ENCODE measurements around the gene C2orf68.
"Not testable (repeated sequence)": the region's sequence is repeated elsewhere in the genome, so short reads cannot be mapped to it uniquely, and the experiment has no call there.

C2orf68 gene

GRCh38 chr2:85600951-85601770, 10.7 kb downstream of the C2orf68 start:
- FAIRE-seq (no peak), DNase-seq (ENCODE audit: extremely low spot score, insufficient read length, low read depth) (no peak)

GRCh38 chr2:85600235-85600575, 11.7 kb downstream of the C2orf68 start:
- no peak for FAIRE-seq
- no peak for DNase-seq (ENCODE audit: extremely low spot score, insufficient read length, low read depth)

GRCh38 chr2:85599468-85600234, 12.2 kb downstream of the C2orf68 start:
- no peak for DNase-seq (ENCODE audit: extremely low spot score, insufficient read length, low read depth)
- no peak for FAIRE-seq

DNA sequence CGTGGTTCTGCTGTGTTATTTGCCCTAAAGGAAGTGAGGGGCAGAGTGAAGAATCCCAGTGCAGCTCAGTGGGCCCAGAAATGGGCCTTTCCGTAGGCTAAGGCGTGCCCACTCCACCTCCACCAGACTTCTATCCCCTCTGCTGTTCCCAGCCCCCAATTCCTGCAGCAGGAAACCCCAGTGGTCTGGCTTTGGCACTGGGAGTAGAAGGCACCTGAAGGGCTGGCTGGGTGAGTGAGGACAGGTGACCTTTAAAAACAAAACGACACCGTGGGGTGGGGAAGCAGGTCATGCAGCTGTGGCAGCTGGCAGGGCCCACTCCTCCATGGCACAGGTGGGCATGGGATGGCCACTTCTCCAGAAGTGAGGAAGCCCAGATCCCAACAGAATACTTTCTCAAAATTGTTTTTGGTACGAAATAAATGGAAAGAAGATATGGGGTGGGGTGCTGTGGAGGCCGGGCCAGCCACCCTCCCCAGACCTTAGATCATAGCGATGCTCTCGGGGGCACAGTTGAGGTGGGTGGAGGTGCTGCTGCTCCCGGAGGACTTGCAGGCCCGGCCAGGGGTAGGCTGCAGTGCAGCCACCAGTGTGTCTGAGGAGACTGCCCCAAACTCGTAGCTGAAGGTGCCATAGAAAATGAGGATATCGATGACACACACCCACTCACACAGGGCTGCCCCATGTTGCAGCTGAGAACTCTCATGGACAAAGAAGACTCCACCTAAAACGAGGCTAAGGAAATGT, 13.1 kb downstream of the C2orf68 start:
- DNase-seq (ENCODE audit: extremely low spot score, insufficient read length, low read depth) (no peak), FAIRE-seq (no peak)

GRCh38 chr2:85597241-85597640, 14.6 kb downstream of the C2orf68 start:
- DNase-seq (ENCODE audit: extremely low spot score, insufficient read length, low read depth) (no peak), FAIRE-seq (no peak)

DNA sequence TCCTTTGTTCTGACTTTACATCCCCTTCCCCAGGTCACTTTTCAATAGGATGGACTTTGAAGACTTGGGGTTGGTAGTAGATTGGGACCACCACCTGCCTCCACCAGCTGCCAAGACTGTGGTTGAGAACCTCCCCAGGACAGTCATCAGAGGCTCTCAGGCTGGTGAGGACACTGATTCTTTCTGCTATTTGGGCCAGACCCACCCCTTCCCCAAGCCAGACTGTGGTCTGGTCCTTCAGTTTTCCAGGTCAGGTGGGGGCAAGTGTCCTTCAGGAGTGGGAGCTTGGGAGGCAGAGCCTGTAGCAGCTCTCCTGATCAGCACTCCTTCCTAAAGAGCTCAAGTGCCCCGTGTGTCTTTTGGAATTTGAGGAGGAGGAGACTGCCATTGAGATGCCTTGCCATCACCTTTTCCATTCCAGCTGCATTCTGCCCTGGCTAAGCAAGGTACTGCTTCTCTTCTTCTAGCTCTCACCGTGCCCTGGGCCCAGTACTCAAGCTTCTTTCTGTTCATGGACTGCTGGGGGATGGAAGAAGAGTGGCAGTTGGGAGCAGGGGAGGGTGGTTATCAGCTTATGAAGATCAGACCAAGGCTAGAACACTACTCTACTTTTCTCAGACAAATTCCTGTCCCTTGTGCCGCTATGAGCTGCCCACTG, 15.3 kb downstream of the C2orf68 start:
- DNase-seq (ENCODE audit: extremely low spot score, insufficient read length, low read depth) (no peak), FAIRE-seq (no peak)

GRCh38 chr2:85596026-85596333, 15.9 kb downstream of the C2orf68 start:
- DNase-seq (ENCODE audit: extremely low spot score, insufficient read length, low read depth), result no peak
- no peak for FAIRE-seq

- DNase-seq (ENCODE audit: extremely low spot score, insufficient read length, low read depth) (peak; percentile 93), FAIRE-seq (peak; percentile 99)
Observed at GRCh38 chr2:85595301-85596025, 16.4 kb downstream of the C2orf68 start, which contains the start of gene RNF181. RNF181 (plus strand) TSS chr2:85595745; CDS start chr2:85595764, 19 bp downstream.

DNA sequence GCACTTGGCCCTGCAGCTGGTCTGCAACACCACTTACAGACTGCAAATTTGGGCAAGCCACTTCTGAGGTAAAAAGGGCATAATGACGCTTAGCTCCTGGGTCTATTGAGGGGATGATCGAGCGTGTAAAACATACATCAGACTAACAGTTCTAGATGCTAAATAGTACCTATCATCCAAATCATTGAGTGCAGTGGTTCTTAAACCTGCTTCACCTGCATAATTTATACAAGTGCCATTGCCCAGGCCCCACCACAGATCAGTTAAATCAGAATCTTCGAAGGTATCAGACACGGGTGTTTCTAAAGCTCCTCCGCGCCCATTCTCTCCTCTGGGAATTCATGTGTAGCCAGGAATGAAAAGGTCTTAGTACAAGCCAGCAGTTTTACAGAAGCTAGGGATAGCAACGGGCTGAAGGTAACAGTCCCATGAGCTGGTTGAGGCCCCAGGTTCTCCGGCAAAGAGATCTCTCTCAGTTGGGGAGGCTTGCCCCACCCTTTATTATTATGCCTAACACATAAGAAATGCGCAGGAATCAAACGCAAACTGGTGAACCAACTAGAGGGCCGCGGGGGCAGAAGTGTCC, 17.1 kb downstream of the C2orf68 start:
- FAIRE-seq, result no peak
- DNase-seq (ENCODE audit: extremely low spot score, insufficient read length, low read depth), result no peak

DNA sequence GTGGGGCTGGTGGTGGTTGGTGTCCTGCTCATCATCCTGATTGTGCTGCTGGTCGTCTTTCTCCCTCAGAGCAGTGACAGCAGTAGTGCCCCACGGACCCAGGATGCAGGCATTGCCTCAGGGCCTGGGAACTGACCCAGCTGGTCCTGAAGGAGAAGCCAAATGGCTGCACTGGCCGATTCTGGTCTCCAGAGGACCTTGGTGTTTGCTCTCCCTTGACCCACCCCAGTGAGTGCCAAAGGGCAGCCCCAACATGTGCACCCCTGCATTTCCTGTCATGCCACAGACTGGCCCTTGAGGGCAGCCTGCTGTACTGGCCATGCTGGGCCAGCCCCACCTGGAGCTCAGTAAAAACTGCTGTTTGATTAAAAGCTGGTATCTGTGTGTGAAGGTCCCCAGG, 18.8 kb downstream of the C2orf68 start:
- FAIRE-seq (no peak), DNase-seq (ENCODE audit: extremely low spot score, insufficient read length, low read depth) (no peak)

- FAIRE-seq; DNase-seq (ENCODE audit: extremely low spot score, insufficient read length, low read depth): not testable (repeated sequence)
Observed at GRCh38 chr2:85592299-85592698, 19.6 kb downstream of the C2orf68 start.

- no peak for FAIRE-seq
- no peak for DNase-seq (ENCODE audit: extremely low spot score, insufficient read length, low read depth)
Observed at GRCh38 chr2:85591563-85591962, 20.3 kb downstream of the C2orf68 start.

- FAIRE-seq (no peak), DNase-seq (ENCODE audit: extremely low spot score, insufficient read length, low read depth) (no peak)
Observed at GRCh38 chr2:85590950-85591349, 20.9 kb downstream of the C2orf68 start.

DNA sequence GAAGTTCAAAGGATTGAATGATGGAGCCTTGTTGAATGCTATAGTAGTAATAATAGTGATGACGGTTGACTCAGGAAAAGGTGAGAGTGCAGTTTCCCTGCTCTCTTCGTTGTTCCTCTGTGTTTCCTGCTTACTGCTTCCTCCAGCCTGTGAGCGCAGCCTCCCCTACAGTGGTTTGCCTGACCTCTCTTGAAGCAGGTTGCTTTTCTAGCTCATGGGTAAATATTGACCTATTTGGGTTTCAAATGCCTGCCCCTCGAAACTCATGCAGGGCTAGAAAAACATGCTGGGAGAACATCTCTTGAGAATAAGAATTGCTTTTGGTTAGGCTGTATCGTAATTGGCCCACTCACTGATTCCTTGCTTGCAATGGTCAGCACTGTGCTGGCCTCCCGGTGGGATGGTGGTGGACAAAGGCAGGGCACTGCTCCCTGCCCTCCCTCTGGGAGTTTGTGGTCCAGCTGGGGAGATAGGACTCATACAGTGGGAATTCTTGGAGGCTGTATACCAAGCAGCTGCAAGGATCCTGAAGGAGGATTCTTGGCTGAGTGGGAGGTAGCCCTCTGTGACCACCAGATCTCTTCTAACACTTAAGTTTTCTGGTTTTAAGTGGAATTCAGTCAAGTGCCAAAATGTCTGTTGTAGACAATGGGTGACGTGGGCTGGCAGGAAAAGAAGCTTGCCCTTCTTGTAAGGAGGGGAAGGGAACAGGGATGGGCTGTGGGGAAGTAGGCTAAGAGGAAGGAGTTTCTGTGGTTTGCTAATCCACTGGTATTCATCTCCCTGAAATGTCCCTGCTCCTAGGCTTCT, 21.7 kb downstream of the C2orf68 start:
- DNase-seq (ENCODE audit: extremely low spot score, insufficient read length, low read depth), result no peak
- no peak for FAIRE-seq

- DNase-seq (ENCODE audit: extremely low spot score, insufficient read length, low read depth) (no peak), FAIRE-seq (no peak)
Observed at GRCh38 chr2:85589181-85589580, 22.7 kb downstream of the C2orf68 start.

DNA sequence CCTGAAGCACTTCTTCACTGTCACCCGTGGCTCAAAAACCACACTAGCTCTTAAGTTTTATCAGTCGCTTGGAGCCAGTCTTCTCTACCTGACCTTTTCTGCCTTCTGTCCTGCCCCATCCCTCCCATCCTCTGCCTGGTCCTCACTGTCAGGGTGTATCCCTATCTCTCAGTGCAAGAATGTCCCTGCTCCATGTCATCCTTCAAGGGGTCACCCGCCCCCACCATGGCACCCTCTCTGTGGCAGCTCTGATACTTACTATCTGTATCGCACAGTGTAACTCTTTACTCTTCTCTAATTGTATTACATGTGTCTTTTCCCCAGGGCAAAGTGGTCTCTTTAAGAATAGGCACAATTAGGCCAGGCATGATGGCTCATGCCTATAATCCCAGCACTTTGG, 23.2 kb downstream of the C2orf68 start:
- DNase-seq (ENCODE audit: extremely low spot score, insufficient read length, low read depth) (no peak), FAIRE-seq (no peak)

GRCh38 chr2:85588236-85588635, 23.6 kb downstream of the C2orf68 start:
- no peak for DNase-seq (ENCODE audit: extremely low spot score, insufficient read length, low read depth)
- no peak for FAIRE-seq

- FAIRE-seq, result no peak
Observed at GRCh38 chr2:85585781-85586105, 26.1 kb downstream of the C2orf68 start.

More at GRCh38 chr2:85585781-85586105, 26.1 kb downstream of the C2orf68 start:
- DNase-seq (ENCODE audit: extremely low spot score, insufficient read length, low read depth), result no peak
